Left ventricle myocardium inferior (tissue), 1 donor: Measurements from ENCODE around the gene RIN3. TPM values are rescaled to one million over a fixed set of nuclear protein-coding genes. Genes with fewer than 3 reads are reported as not detected.

Experiments used
- DNase-seq: peaks from one replicate; pipeline ENCODE4 v3.0.0-alpha.2; 2020
- H3K27ac ChIP-seq: fragments of 200-600 bp; replicated peaks from 2 replicates; pipeline ENCODE4 v1.8.0; 2021
- H3K27me3 ChIP-seq: fragments of 200-600 bp; 2 replicates; pipeline ENCODE4 v1.8.0; 2021; ENCODE audit warnings: low read depth
- H3K36me3 ChIP-seq: fragments of 200-600 bp; 2 replicates; pipeline ENCODE4 v1.8.0; 2021
- H3K4me1 ChIP-seq: fragments of 200-600 bp; 2 replicates; pipeline ENCODE4 v1.8.0; 2021
- H3K4me3 ChIP-seq: fragments of 200-600 bp; 2 replicates; pipeline ENCODE4 v1.8.0; 2021; ENCODE audit warnings: mild to moderate bottlenecking, moderate library complexity
- H3K9me3 ChIP-seq: fragments of 200-600 bp; replicated peaks from 2 replicates; pipeline ENCODE4 v1.8.0; 2021
- intact Hi-C: fragments of 100-400 bp; cut with micrococcal nuclease; formaldehyde crosslinking; loops from one replicate; pipeline ENCODE4 v1.11.0; 2022
- total RNA-seq: library from RNA; stranded (reverse); fragmentation: NEBNext Ultra II Directional; extraction: Animal tissue kit (Norgen Biotek cat#: 25700); gene quantifications from one replicate; pipeline ENCODE4 v1.2.1, GENCODE V29; 2021
- TF ChIP-seq, protein P1 (sequence below): fragments of 200-600 bp; IDR thresholded peaks from 2 replicates; pipeline ENCODE4 v1.8.0; 2021; ENCODE audit warnings: antibody characterized with exemption, mild to moderate bottlenecking, borderline replicate concordance
- donor health status: DM: no; HTN: yes; CAD: no; lungs with severe emphysema.

The RIN3 gene
- total RNA-seq, 1 donor from 2014 or later: 13.8 TPM

DNA sequence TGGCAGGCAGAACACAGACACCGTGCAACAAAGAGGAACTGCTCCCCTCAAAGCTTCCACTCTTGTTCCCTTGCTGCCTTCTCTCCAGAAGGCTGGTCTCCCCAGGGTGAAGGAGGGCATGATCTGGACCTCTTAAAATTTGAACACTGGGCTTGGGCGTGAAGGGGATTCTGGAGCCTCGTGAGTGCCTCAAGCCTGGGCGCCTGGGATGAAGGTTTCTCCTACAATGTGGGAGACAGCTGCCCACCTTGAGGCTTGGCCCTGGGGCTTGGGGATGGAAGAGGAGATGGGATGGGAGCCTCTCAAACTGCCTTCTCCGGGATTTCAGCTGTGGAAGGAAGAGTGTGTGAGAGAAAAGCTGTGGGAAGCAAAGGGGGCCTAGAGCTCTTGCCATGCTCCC is 7.8 kb upstream of the RIN3 start:
- H3K36me3 ChIP-seq: no peaks in the 10 kb centered on the region
- DNase-seq: no peak
- H3K27ac ChIP-seq: no peak overlapping the region
- no peak overlapping the region for H3K4me3 ChIP-seq
- H3K9me3 ChIP-seq: no peaks in the 10 kb centered on the region
- no peaks in the 10 kb centered on the region for H3K27me3 ChIP-seq
- peaks cover 14% of the 10 kb centered on the region for H3K4me1 ChIP-seq
- intact Hi-C loops: no loop called here
- TF ChIP-seq, protein P1, sequence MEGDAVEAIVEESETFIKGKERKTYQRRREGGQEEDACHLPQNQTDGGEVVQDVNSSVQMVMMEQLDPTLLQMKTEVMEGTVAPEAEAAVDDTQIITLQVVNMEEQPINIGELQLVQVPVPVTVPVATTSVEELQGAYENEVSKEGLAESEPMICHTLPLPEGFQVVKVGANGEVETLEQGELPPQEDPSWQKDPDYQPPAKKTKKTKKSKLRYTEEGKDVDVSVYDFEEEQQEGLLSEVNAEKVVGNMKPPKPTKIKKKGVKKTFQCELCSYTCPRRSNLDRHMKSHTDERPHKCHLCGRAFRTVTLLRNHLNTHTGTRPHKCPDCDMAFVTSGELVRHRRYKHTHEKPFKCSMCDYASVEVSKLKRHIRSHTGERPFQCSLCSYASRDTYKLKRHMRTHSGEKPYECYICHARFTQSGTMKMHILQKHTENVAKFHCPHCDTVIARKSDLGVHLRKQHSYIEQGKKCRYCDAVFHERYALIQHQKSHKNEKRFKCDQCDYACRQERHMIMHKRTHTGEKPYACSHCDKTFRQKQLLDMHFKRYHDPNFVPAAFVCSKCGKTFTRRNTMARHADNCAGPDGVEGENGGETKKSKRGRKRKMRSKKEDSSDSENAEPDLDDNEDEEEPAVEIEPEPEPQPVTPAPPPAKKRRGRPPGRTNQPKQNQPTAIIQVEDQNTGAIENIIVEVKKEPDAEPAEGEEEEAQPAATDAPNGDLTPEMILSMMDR: no peak

DNA sequence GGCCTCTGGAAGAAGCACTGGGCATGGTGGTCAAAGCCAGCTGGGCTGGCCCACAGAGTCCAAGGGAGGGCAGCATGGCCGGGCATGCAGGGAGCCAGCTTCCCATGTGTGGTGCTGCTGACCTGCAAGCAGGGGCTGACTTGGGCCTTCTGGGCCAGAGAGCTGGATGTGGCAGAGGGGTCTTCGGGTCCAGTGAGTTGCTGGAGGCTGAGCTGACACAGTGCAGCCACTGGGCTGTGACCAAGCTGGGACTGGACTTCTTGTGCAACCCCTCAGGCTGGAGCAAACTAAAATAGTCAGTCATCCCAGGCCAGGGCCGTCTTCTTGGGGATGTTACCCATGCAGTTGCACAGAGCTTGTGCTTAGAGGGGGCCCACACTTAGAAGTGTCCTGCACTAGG is 7.3 kb upstream of the RIN3 start:
- peaks cover 17% of the 10 kb centered on the region for H3K4me1 ChIP-seq
- TF ChIP-seq, protein P1: no peak
- no peaks in the 10 kb centered on the region for H3K27me3 ChIP-seq
- DNase-seq: no peak
- no peak overlapping the region for H3K27ac ChIP-seq
- no peaks in the 10 kb centered on the region for H3K9me3 ChIP-seq
- no peak overlapping the region for H3K4me3 ChIP-seq
- intact Hi-C loops: no loop called here
- H3K36me3 ChIP-seq: no peaks in the 10 kb centered on the region

DNA sequence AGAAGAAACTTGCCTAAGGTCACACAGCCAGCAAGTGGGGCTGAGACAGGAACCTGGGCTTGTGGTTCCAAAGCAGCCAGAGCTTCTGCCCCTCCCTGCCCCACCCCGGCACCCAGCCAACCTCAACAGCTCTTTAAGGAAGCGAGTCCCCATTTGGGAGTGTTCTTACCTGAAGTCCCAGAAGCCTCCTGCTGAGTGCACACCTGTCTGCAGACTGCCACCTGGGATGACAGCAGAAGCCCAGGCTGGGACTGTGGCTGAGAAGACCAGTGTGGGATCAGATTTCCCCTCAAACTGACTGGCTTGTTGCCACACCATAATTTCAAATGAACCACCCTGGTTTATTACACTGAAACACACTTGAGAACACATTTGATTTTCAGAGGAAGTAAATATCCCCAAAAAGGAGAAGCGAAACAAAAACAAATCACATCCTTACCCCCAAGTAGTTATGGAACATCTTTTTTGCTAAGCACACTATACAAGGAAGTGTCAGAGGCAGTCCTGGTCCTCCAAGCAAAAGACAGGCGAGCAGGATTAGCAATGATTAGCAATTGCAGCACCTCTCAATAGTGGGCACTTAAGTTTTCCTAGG is 6.3 kb upstream of the RIN3 start:
- TF ChIP-seq, protein P1: no peak

DNA sequence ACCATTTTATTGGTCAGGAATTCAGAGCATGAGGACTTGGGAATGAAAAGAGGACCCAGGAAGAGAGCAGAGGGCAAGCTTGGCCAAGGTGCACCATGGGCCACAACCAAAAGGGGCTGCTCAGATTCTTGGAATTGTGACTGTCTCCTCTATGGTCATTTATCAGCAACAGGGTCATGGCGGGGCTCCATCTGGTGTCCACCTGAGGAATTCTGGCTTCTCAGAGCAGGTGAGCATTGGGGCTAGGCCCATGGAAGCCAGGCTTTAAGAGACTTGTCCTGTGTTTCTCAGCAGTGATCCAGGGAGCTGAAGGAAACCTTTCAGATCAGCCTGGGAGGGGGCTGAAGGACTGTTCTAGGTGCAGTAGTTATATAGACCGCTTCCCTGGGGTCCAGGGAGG is 2.6 kb upstream of the RIN3 start:
- Histone ChIP-seq H3K36me3 (no peaks in the 10 kb centered on the region), H3K27ac (peak overlapping the region; percentile 94), H3K27me3 (no peaks in the 10 kb centered on the region), H3K9me3 (no peaks in the 10 kb centered on the region), H3K4me3 (no peak overlapping the region), H3K4me1 (peaks cover 48% of the 10 kb centered on the region)
- TF ChIP-seq, protein P1: no peak
- no peak for DNase-seq
- intact Hi-C loops: no loop called here

More for the DNA sequence above, 6.3 kb upstream of the RIN3 start:
- no peak overlapping the region for H3K27ac ChIP-seq
- no peaks in the 10 kb centered on the region for H3K36me3 ChIP-seq
- intact Hi-C loops: no loop called here
- DNase-seq: no peak
- H3K4me3 ChIP-seq: no peak overlapping the region
- no peaks in the 10 kb centered on the region for H3K27me3 ChIP-seq
- no peaks in the 10 kb centered on the region for H3K9me3 ChIP-seq
- peaks cover 28% of the 10 kb centered on the region for H3K4me1 ChIP-seq

DNA sequence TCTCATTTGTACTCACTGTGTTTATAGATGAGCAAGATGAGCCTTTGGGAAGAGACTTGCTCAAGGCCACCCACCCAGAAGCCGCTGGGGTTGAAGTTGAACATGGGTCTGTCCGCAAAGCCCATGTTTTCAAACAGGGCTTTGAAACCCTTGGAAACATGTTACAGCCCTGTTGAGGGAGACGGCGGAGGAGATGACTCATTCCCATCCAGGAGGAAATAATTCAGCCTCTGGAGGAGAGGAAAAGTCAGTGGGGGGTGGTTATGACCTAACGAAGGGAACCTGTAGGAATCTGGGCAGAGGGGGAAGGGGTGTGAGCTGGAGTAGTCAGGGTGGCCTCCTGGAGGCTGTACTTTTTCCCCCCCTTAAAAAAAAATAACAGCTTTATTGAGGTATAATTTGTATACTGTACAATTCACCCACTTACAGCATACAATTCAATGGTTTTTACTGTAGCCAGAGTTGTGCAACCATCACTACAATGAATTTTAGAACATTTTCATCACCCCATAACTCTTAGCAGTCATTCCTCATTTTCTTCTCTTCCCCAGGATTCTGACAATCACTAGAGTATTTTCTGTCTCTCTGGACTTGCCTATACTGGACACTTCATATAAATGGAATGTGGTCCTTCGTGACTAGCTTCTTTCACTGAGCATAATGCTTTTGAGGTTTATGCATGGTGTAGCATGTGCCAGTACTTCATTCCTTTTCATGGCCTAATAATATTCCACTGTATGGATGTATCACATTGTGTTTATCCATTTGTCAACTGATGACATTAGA is 1.9 kb upstream of the RIN3 start:
- Histone ChIP-seq H3K36me3 (no peaks in the 10 kb centered on the region), H3K4me1 (peaks cover 55% of the 10 kb centered on the region), H3K9me3 (no peaks in the 10 kb centered on the region), H3K27ac (peak overlapping the region; percentile 94), H3K27me3 (no peaks in the 10 kb centered on the region), H3K4me3 (no peak overlapping the region)
- DNase-seq: no peak
- TF ChIP-seq, protein P1: no peak
- intact Hi-C loops: no loop called here
